CD4-positive, CD25-positive, alpha-beta regulatory T cell (primary cell): ENCODE measurements around the gene TNNC1. TPM values are rescaled to one million over a fixed set of nuclear protein-coding genes. Genes with fewer than 3 reads are reported as not detected.

Experiments used
- ATAC-seq, 2 donors: fragments of 150-1000 bp; cut with Tn5 transposase; one replicate each; pipeline ENCODE4 v1.10.0; 2021; ENCODE audit warnings: low read depth in 2 of 2, moderate number of reproducible peaks in 2 of 2, moderate library complexity in 1 of 2
- DNase-seq, 3 donors: peaks; one replicate each; pipeline versions ENCODE4 v3.0.0 to v3.0.0-alpha.2; 2012 to 2022; ENCODE audit warnings: mixed read lengths in 1 of 3
- H3K27ac ChIP-seq: one replicate; pipeline ENCODE4 v1.7.0; 2013; ENCODE audit warnings: mild to moderate bottlenecking, low read length; ENCODE audit not compliant: insufficient read depth, poor library complexity, severe bottlenecking
- H3K27me3 ChIP-seq: one replicate; pipeline ENCODE4 v1.7.0; 2013; ENCODE audit warnings: low read length; ENCODE audit not compliant: control insufficient read depth, insufficient read depth
- H3K36me3 ChIP-seq: one replicate; pipeline ENCODE4 v1.7.0; 2013; ENCODE audit warnings: mild to moderate bottlenecking, low read length, moderate library complexity; ENCODE audit not compliant: control insufficient read depth, insufficient read depth
- H3K4me1 ChIP-seq: 2 replicates; pipeline ENCODE4 v1.7.0; 2013; ENCODE audit warnings: mild to moderate bottlenecking, low read length; ENCODE audit not compliant: insufficient read depth, control insufficient read depth, poor library complexity, severe bottlenecking
- H3K4me3 ChIP-seq: one replicate; pipeline ENCODE4 v1.7.0; 2013; ENCODE audit warnings: low read depth, mild to moderate bottlenecking, low read length, moderate library complexity
- H3K9me3 ChIP-seq, 2 experiments: 1 replicate in 1 of 2; 2 replicates in 1 of 2; pipeline ENCODE4 v1.7.0; 2013; ENCODE audit warnings: low read length in 2 of 2, mild to moderate bottlenecking in 1 of 2, moderate library complexity in 1 of 2; ENCODE audit not compliant: control insufficient read depth in 2 of 2
- H3K27ac Mint-ChIP-seq, 3 donors: one replicate each; pipeline ENCODE4 v1.8.0; 2020 to 2022; ENCODE audit warnings: mild to moderate bottlenecking in 3 of 3, mixed read lengths in 3 of 3, moderate library complexity in 2 of 3
- H3K27me3 Mint-ChIP-seq: one replicate; pipeline ENCODE4 v1.8.0; 2022; ENCODE audit warnings: mild to moderate bottlenecking, mixed read lengths
- H3K36me3 Mint-ChIP-seq: one replicate; pipeline ENCODE4 v1.8.0; 2020; ENCODE audit warnings: mixed read lengths
- H3K4me1 Mint-ChIP-seq, 4 donors: one replicate each; pipeline ENCODE4 v1.8.0; 2020 to 2022; ENCODE audit warnings: mixed read lengths in 4 of 4, mild to moderate bottlenecking in 1 of 4
- H3K4me3 Mint-ChIP-seq, 4 donors: one replicate each; pipeline ENCODE4 v1.8.0; 2020 to 2022; ENCODE audit warnings: mild to moderate bottlenecking in 4 of 4, mixed read lengths in 4 of 4, moderate library complexity in 3 of 4
- H3K9me3 Mint-ChIP-seq, 7 donors: one replicate each; pipeline ENCODE4 v1.8.0; 2020 to 2022; ENCODE audit warnings: mixed read lengths in 7 of 7, mild to moderate bottlenecking in 3 of 7, moderate library complexity in 2 of 7
- polyA plus RNA-seq, 4 donors: library from polyadenylated mRNA; unstranded; fragments of 300-500 nt; fragmentation: Illumina TruSeq; gene quantifications; one replicate each; pipeline ENCODE4 v1.2.3, GENCODE V29; 2021
- total RNA-seq: library from RNA; stranded (reverse); gene quantifications from one replicate; pipeline ENCODE4 v1.2.3, GENCODE V29; 2022

The TNNC1 gene
- total and polyA plus RNA-seq, 5 donors from 2014 or later: 0.38 to 3.9 (median 0.63) TPM

- Histone ChIP-seq H3K27me3 (no peaks in the 10 kb centered on the region), H3K27ac (no peak overlapping the region), H3K9me3 (no peaks in the 10 kb centered on the region), H3K4me1 (peaks cover 32% of the 10 kb centered on the region), H3K36me3 (peaks cover 11% of the 10 kb centered on the region), H3K4me3 (no peak overlapping the region)
- Mint-ChIP-seq H3K27me3 (no peaks in the 10 kb centered on the region), H3K27ac (no peak overlapping the region), H3K36me3 (no peaks in the 10 kb centered on the region), H3K4me1 (peaks cover 0 to 25% (median 9%) of the 10 kb centered on the region in 4 donors), H3K4me3 (no peak overlapping the region), H3K9me3 (no peaks in the 10 kb centered on the region)
- ATAC-seq (no peak), DNase-seq (no peak)
Observed at GRCh38 chr3:52441772-52442332, 12.0 kb downstream of the TNNC1 start.

DNA sequence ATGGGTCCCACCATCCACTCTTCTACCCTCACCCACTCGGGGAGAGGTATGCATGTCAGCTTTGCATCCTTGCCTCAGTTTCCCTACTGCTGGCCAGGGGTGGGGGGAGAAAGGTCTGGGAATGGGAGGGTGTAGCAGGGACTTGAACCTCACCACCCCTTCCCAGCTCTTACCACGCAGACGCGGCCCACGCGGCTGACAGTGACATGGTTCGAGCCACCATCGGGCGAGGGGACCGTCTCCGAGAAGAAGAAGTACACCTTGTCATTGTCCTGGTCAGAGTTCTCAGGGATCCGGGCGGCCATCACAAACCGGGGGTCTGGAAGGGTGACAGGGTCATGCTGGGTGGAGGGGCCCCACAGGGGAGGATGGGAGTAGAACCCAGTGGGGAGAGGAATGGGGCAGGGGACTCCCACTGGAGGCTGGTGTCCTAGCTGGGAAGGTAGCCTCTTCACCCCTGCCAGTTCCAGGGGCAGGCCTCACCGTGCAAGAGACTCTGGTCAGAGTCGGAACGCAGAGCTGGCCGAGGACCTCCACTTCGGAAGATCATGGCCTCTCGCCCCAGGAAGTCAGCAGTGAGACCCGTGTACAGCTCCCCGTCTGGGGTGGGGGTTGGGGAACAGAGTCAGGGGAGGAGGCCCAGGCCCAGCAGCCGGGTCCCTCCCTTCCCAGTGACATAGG lies 12.6 kb downstream of the TNNC1 start:
- no peak for DNase-seq
- no peak overlapping the region for H3K27ac Mint-ChIP-seq
- H3K9me3 ChIP-seq: no peaks in the 10 kb centered on the region

GRCh38 chr3:52440671-52441070 lies 13.2 kb downstream of the TNNC1 start:
- peaks cover 0 to 17% (median 8%) of the 10 kb centered on the region in 4 donors for H3K4me1 Mint-ChIP-seq
- no peak for ATAC-seq
- no peak overlapping the region for H3K27ac Mint-ChIP-seq
- H3K9me3 Mint-ChIP-seq: no peaks in the 10 kb centered on the region
- no peaks in the 10 kb centered on the region for H3K27me3 ChIP-seq
- H3K27me3 Mint-ChIP-seq: no peaks in the 10 kb centered on the region
- no peaks in the 10 kb centered on the region for H3K36me3 Mint-ChIP-seq
- H3K36me3 ChIP-seq: peaks cover 11% of the 10 kb centered on the region
- no peak overlapping the region for H3K27ac ChIP-seq
- no peaks in the 10 kb centered on the region for H3K9me3 ChIP-seq
- H3K4me1 ChIP-seq: peaks cover 26% of the 10 kb centered on the region
- DNase-seq: no peak
- H3K4me3 Mint-ChIP-seq: no peak overlapping the region
- no peak overlapping the region for H3K4me3 ChIP-seq

More for the DNA sequence above, 12.6 kb downstream of the TNNC1 start:
- peaks cover 11% of the 10 kb centered on the region for H3K36me3 ChIP-seq
- H3K27ac ChIP-seq: no peak overlapping the region
- no peaks in the 10 kb centered on the region for H3K27me3 ChIP-seq
- peaks cover 26% of the 10 kb centered on the region for H3K4me1 ChIP-seq
- H3K4me3 ChIP-seq: no peak overlapping the region
- Mint-ChIP-seq H3K27me3 (no peaks in the 10 kb centered on the region), H3K4me1 (peaks cover 0 to 18% (median 7%) of the 10 kb centered on the region in 4 donors), H3K9me3 (no peaks in the 10 kb centered on the region), H3K36me3 (no peaks in the 10 kb centered on the region), H3K4me3 (peak overlapping the region in 2 of 4 donors; percentile 25 to 47)
- no peak for ATAC-seq

DNA sequence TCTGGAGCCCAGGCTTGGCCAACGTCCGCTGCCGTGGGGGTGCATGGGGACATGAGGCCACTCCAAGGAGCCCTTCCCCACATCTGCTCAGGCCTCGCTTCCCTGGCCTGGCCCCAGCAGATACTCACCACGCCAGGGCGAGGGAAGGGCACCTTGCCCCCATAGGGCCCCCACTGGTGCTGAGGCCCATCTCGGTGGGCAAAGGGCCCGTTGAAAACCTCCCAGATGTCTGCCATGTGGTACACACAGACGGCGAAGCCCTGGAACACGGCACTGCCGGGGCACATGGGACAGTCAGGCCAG lies 13.6 kb downstream of the TNNC1 start:
- Mint-ChIP-seq H3K27ac (no peak overlapping the region), H3K27me3 (no peaks in the 10 kb centered on the region), H3K4me1 (peaks cover 0 to 14% (median 6%) of the 10 kb centered on the region in 4 donors), H3K4me3 (no peak overlapping the region), H3K36me3 (no peaks in the 10 kb centered on the region), H3K9me3 (no peaks in the 10 kb centered on the region)
- Histone ChIP-seq H3K27ac (no peak overlapping the region), H3K4me3 (no peak overlapping the region), H3K27me3 (no peaks in the 10 kb centered on the region), H3K4me1 (peaks cover 22% of the 10 kb centered on the region), H3K9me3 (no peaks in the 10 kb centered on the region), H3K36me3 (peaks cover 11% of the 10 kb centered on the region)
- DNase-seq: no peak
- no peak for ATAC-seq

DNA sequence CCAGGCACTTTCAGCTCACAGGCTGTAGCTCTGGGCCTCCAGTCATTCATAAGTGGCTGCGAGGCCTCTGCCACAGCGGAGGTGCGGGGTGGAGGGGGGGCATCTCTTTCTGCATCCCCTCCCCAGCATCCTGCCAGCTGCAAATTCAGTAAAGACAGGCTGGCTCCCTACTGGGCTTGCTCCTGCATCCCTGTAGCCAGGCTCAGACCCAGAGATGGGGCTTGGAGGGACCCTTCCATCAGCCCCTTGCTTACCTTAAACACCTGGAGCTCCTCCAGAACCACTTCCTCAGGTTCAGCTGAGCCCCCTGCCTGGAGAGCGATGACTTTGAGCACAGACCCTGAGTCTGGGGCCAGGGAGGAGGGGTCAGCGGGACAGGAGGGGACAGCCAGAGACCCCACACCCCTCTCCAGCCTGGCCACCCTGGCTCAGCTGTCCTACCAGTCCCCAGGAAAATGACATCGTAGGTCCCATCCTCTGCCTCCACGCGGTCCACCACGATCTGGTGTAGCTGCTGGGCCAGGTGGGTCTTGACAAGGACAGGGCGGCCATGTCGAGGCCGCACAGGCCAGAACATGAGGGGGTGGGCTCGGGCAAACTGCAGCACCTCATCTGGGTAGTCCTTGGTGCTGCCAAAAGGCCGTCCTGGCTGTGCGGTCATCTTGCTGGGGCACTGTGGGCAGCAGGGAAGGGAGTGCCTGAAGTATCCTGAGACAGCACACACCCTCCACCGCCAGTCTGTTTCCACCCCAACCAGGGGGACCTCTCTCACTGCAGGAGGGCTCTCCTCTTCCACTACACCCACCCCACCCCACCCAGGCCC lies 14.2 kb downstream of the TNNC1 start:
- no peak overlapping the region for H3K27ac ChIP-seq
- peaks cover 0 to 14% (median 6%) of the 10 kb centered on the region in 4 donors for H3K4me1 Mint-ChIP-seq
- peaks cover 19% of the 10 kb centered on the region for H3K4me1 ChIP-seq
- no peak overlapping the region for H3K4me3 Mint-ChIP-seq
- ATAC-seq (no peak), DNase-seq (no peak)
- H3K27me3 Mint-ChIP-seq: no peaks in the 10 kb centered on the region
- no peaks in the 10 kb centered on the region for H3K9me3 ChIP-seq
- H3K4me3 ChIP-seq: no peak overlapping the region
- peaks cover 11% of the 10 kb centered on the region for H3K36me3 ChIP-seq
- H3K27ac Mint-ChIP-seq: no peak overlapping the region
- H3K27me3 ChIP-seq: no peaks in the 10 kb centered on the region
- no peaks in the 10 kb centered on the region for H3K36me3 Mint-ChIP-seq
- no peaks in the 10 kb centered on the region for H3K9me3 Mint-ChIP-seq

GRCh38 chr3:52438579-52439425 lies 15.0 kb downstream of the TNNC1 start:
- H3K27me3 Mint-ChIP-seq: no peaks in the 10 kb centered on the region
- H3K4me3 Mint-ChIP-seq: no peak overlapping the region
- peaks cover 0 to 21% (median 8%) of the 10 kb centered on the region in 4 donors for H3K4me1 Mint-ChIP-seq
- H3K27ac ChIP-seq: no peak overlapping the region
- H3K36me3 Mint-ChIP-seq: no peaks in the 10 kb centered on the region
- ATAC-seq (no peak), DNase-seq (no peak)
- H3K4me3 ChIP-seq: no peak overlapping the region
- no peak overlapping the region for H3K27ac Mint-ChIP-seq
- no peaks in the 10 kb centered on the region for H3K9me3 Mint-ChIP-seq
- peaks cover 20% of the 10 kb centered on the region for H3K4me1 ChIP-seq
- H3K36me3 ChIP-seq: peaks cover 11% of the 10 kb centered on the region
- no peaks in the 10 kb centered on the region for H3K27me3 ChIP-seq
- H3K9me3 ChIP-seq: no peaks in the 10 kb centered on the region

DNA sequence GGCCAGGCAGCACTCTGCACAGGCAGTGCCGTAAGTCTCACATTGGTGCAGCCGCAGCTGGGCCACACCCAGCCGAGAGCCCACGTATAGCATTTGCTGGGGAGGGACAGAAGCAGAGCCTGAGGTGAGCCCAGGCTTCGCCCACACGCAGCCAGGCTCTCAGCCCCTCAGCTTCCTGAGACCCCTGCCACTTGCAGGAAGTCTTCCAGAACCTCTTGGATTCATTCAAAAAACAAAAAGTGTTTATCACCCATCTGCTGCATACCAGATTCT lies 15.8 kb downstream of the TNNC1 start:
- no peaks in the 10 kb centered on the region for H3K27me3 ChIP-seq
- no peak overlapping the region for H3K4me3 ChIP-seq
- Mint-ChIP-seq H3K9me3 (no peaks in the 10 kb centered on the region), H3K36me3 (no peaks in the 10 kb centered on the region), H3K4me3 (no peak overlapping the region), H3K4me1 (peaks cover 0 to 28% (median 13%) of the 10 kb centered on the region in 4 donors), H3K27me3 (no peaks in the 10 kb centered on the region), H3K27ac (peak overlapping the region in 1 of 3 donors; percentile 62)
- no peak overlapping the region for H3K27ac ChIP-seq
- ATAC-seq (no peak), DNase-seq (no peak)
- peaks cover 20% of the 10 kb centered on the region for H3K4me1 ChIP-seq
- no peaks in the 10 kb centered on the region for H3K9me3 ChIP-seq
- peaks cover 11% of the 10 kb centered on the region for H3K36me3 ChIP-seq
